AG04450 (cell line): ENCODE measurements around the gene AEBP2. TPM values are rescaled to one million over a fixed set of nuclear protein-coding genes. Genes with fewer than 3 reads are reported as not detected.

ENCODE experiments used
- CTCF ChIA-PET: fragments of 300-600, 350-600 bp; formaldehyde crosslinking; extraction: SDS; loops from one replicate; lab custom pipeline; 2022; ENCODE audit warnings: antibody characterized with exemption, inconsistent platforms; lab: Charles Lee
- POLR2A ChIA-PET: fragments of 350-600 bp; formaldehyde crosslinking; extraction: SDS; loops from one replicate; lab custom pipeline; 2021; ENCODE audit warnings: antibody characterized with exemption, inconsistent platforms; lab: Yijun Ruan, JAX
- DNase-seq: peaks from one replicate; pipeline ENCODE4 v3.0.0-alpha.2; 2011; ENCODE audit warnings: low read depth, low spot score
- H3K27ac ChIP-seq: one replicate; pipeline ENCODE4 v1.5.1; 2012; ENCODE audit warnings: low read depth, low read length, control low read depth
- H3K27me3 ChIP-seq: one replicate; pipeline ENCODE4 v1.6.0; 2012; ENCODE audit warnings: low read length; ENCODE audit not compliant: control insufficient read depth, insufficient read depth
- H3K4me3 ChIP-seq: 2 replicates; pipeline ENCODE4 v1.5.1; 2011; ENCODE audit warnings: mild to moderate bottlenecking, low read depth, low read length, control low read depth
- H3K9me3 ChIP-seq: 2 replicates; pipeline ENCODE4 v1.5.1; 2012; ENCODE audit warnings: low read length; ENCODE audit not compliant: control insufficient read depth, insufficient read depth
- CTCF ChIP-seq: IDR thresholded peaks from 2 replicates; pipeline ENCODE4 v1.5.1; 2011; ENCODE audit warnings: low read depth, low read length, control low read depth, inconsistent platforms
- polyA plus RNA-seq: library from polyadenylated mRNA; depleted of rRNA; stranded (reverse); fragments of >200 nt; gene quantifications from 2 replicates; pipeline ENCODE4 v1.2.3, GENCODE V29; 2011

The AEBP2 gene
- polyA plus RNA-seq, 1 experiment: 19.1 TPM

DNA sequence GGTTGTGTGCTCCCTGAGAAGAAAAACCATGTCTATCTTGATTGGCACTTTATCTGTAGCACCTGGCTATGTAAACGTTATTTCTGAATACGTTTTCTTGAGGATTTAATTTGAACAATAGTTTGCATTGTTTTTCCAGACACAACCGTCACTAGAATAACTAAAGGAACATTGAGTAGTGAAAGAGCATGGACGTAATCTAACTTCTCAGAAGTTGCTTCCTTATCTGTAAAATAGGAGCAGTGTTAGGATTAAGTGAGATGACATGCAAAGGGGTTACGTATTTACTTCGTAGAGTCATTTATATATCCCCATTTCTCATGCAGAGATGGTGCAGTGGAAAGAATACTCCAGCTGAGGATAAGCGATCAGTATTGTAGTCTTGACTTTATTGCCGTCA, 8.1 kb downstream of the AEBP2 start:
- H3K27ac ChIP-seq: no peak overlapping the region
- no peak for DNase-seq
- H3K9me3 ChIP-seq: no peaks in the 10 kb centered on the region
- no peak overlapping the region for H3K4me3 ChIP-seq
- TF ChIP-seq CTCF: no peak
- H3K27me3 ChIP-seq: no peaks in the 10 kb centered on the region
- ChIA-PET CTCF (no interaction called here), POLR2A (no interaction called here)

DNA sequence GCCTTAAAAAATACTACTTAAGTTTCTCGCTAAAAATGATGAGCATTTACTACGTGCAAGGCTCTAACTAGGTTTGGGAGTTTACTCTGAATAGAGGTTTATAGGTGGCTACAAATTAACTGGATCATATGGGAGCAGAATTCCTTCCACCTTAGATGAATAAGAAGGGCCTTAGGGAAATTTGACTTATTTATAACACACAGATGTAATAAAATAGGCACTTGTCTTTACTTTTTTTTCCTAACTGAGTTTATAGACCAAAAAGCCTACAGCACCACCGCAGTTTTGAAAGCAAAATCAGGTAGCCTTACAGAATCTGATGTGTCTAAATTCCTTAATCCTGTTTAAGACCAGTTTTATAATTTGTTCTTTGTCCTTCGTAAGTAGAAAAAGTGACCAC, 10.5 kb downstream of the AEBP2 start:
- Histone ChIP-seq H3K9me3 (no peaks in the 10 kb centered on the region), H3K4me3 (no peak overlapping the region), H3K27ac (no peak overlapping the region), H3K27me3 (no peaks in the 10 kb centered on the region)
- ChIA-PET POLR2A (no interaction called here), CTCF (interaction anchor here (0.6 kb wide), 1 partner anchor 410 kb away, joined by 4 read pairs; no protein-coding TSS in a partner anchor)
- no peak for TF ChIP-seq CTCF
- DNase-seq: no peak

- DNase-seq: no peak
- CTCF ChIA-PET: interaction anchor here (0.6 to 0.7 kb wide), 2 partner anchors 124 to 410 kb away, joined by 3 to 4 read pairs; no protein-coding TSS in a partner anchor
- POLR2A ChIA-PET: interaction anchor here (0.7 kb wide), 1 partner anchor 72 kb away, joined by 4 read pairs; no protein-coding TSS in a partner anchor
- H3K27ac ChIP-seq: no peak overlapping the region
- no peak overlapping the region for H3K4me3 ChIP-seq
- H3K27me3 ChIP-seq: no peaks in the 10 kb centered on the region
- no peaks in the 10 kb centered on the region for H3K9me3 ChIP-seq
- no peak for TF ChIP-seq CTCF
These were observed 11.1 kb downstream of the AEBP2 start for GRCh38 chr12:19450362-19450761.

DNA sequence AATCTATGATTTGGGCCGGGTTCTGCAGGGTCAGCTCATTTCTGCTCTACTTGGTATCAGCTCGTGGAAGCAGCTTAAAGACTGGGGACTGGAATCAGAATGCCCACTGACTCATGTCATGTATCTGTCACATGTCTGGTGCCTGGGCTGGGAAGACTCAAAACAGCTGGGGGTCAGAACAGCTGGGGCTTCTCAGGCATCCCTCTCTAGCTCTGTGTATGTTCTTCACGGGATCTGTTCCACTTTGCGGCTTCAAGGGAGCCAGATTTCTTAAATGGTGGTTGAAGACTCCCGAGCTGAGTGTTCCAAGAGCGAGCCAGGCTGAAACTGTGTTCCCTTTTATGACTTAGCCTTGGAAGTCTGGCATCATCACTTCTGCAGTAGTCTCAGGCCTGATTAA, 11.9 kb downstream of the AEBP2 start:
- no peak for TF ChIP-seq CTCF
- ChIA-PET CTCF (no interaction called here), POLR2A (interaction anchor here (0.6 to 0.7 kb wide), 2 partner anchors 73 to 650 kb away, joined by 3 to 4 read pairs; no protein-coding TSS in a partner anchor)
- Histone ChIP-seq H3K4me3 (no peak overlapping the region), H3K27ac (peak overlapping the region; percentile 58), H3K27me3 (no peaks in the 10 kb centered on the region), H3K9me3 (no peaks in the 10 kb centered on the region)
- no peak for DNase-seq

DNA sequence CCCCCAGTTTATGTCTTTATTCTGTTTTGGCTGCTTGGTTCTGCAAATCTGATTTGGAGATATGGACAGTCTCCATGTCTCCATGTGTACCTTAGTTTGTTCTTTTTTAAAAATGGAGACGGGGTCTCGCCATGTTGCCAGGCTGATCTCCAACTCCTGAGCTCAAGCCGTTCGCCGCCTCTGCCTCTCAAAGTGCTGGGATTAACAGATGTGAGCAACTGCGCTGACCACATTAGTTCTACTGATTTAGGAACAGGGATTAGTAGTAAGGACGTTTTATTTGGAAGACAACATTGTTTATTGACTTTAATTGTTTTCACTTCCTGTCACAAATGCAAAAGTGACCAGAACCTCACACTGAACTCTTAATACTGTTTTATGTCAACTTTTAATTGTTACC, 14.7 kb downstream of the AEBP2 start:
- Histone ChIP-seq H3K27ac (no peak overlapping the region), H3K27me3 (no peaks in the 10 kb centered on the region), H3K4me3 (no peak overlapping the region), H3K9me3 (no peaks in the 10 kb centered on the region)
- ChIA-PET POLR2A (interaction anchor here (0.6 kb wide), 1 partner anchor 26 kb away, joined by 7 read pairs; no protein-coding TSS in a partner anchor), CTCF (no interaction called here)
- no peak for DNase-seq
- TF ChIP-seq CTCF: no peak
